GM21723 (cell line): ENCODE results near the gene LOXL3.
A peak's percentile ranks its signal among the peaks of the same experiment; 100 is the strongest.

ENCODE experiments used
- ATAC-seq: cut with Tn5 transposase; IDR thresholded peaks from one replicate; pipeline ENCODE4 v1.9.1; 2021; ENCODE audit warnings: mild to moderate bottlenecking, moderate library complexity; ENCODE audit not compliant: unreplicated experiment

Gene LOXL3

DNA sequence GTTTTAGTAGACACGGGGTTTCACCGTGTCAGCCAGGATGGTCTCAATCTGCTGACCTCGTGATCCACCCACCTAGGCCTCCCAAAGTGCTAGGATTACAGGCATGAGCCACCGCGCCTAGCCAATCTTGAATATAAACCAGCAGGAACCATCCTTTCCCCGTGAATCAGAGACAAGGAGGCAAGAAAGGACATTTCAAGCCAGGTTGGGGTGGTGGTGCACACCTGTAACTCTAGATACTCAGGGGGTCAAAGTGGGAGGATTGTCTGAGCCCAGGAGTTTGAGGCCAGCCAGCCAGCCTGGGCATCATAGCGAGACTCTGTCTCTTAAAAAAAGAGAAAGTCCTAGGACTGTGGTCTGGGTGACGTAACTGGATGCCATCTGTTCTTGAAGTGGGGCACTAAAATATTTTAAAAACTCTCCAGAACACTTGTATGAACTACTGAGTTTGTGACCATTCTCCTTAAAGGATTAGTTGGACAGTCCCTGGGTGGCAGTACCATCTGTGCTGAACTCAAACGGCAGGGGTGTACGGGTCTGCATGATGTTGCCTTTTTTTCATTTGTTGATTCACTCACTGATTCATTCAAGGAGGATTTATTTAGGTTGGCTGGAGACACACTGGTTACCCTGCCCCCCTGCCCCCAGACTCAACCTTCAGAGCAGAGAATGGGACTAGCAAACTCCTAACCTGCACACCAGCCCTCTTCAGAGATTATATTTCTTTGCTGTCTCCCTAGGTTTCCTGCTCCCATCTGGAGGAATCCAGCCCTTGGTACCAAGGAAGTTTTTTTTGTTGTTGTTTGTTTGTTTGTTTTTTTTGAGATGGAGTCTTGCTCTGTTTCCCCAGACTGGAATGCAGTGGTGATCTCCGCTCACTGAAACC lies 42.4 kb downstream of the LOXL3 start:
- ATAC-seq = no peak

DNA sequence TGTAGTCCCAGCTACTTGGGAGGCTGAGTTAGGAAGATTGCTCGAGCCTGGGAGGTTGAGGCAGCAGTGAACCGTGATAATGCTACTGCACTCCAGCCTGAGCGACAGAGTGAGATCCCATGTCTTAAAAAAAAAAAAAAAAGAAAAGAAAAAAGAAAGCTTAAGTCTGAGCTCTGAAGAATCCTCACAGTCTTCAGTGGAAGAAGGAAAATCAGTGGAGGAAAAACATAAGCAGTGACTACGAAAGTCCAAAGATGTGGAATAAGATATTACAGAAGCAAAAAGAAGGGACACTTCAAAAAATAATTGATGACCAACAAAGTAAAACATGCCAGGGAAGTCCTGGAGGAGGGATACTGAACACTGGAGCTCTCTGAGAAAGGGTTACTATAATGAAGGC lies 43.5 kb downstream of the LOXL3 start:
- ATAC-seq = no peak

DNA sequence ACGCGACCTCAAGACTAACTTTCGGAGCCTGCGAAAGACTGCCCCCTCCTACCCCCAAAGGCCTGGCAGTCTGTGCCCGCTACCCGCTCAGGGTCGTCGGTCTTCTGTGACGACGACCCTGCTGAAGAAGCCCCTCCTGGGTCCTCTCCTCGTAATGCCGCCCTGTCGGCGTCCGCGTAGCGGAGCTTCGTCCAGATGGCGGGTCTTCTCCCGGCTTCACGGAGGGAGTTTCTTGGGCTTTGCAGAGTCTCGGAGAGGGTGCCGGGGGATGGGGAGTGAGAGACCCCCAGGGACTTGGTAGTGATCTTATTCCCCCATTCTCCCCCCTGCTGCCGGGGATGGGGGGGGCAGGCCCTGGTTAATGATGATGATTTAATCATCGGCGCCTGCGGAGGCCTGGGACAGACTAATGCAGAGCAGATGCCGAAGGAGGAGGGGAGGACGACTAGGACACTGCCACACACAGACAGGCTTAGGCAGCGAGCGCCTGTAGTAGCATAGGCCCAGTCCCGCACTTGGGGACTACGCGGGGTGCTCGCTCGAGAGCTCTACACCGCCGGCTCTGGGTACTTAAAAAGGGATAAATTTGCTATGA lies 45.7 kb downstream of the LOXL3 start:
- ATAC-seq = peak; percentile 20

DNA sequence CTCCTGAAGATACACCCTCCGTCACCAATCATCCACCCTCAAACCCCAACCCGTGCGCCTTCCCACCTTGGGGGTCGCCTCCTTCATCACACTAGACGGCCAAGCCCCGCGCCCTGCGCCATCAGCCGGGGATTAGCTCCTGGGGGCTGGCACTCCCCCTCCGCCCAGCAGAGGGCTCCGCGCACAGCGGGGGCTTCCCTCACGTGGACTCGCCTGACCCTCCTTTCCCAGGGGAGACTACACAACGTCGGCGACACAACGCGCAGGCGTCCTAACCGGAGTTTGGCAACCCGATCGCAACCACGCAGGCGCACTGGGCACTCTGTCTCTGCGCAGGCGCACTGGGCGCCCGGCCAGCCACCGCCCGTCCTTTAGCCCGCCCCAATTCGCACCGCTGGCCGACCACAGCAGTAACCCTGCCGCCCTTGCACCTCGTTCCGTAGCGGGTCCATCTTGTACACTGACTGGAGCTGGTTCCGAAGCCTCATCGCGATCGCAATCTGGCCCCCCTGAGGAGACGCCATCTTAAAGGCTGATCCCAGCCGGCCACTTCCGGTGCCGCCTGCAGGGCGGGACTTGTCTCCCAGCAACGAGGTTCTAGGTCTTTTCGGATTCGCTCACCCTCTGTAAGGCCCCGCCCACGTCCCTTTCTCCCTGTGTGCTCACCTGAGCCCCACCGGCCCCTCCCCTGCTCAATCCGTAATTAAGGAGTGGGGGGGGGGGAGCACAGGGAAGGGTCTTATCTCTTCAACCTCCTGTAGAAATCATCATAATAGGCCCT lies 46.4 kb downstream of the LOXL3 start, which contains the start of gene PCGF1:
TSS of gene PCGF1 (minus strand) at position 551 of the 781 bp plus-strand sequence. CDS start at position 524, 27 bp downstream.
- ATAC-seq = peak; percentile 88

DNA sequence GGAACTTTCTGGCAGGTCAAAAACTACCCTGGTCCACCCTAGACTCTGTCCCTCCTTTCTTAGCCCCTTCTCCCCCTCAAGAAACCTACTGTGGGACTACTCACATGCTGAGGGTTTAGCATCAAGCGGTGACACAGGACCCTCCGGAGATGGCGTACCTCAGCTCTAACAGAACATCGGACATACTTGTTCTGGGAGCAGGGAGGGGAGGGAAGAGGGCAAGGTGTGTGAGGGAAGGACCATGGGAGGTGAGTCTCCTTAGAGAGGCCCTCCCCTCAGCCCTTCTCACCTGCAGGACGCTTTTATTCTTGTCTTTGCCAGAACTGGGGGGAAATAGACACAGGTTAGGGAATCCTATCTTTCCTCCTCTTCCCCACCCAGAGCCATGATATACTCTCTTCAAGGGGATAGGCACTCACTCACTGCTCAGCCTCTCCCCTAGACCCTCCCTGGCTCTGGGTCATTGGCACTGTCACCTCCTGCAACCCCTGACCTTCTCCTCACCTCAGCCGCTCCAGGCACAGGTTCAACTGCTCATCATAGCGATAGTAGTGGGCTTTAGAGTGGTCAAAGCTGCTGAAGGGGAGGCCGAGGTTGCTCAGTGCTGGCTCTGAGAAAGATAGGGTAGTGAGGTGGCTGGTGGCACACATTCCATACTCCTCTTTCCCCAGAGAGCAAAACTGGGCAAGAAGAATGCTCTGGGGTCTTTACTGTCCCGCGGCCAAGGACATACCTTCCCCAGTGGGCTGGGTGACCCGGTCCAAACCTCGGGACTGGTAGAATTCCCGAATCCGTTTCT lies 48.1 kb downstream of the LOXL3 start:
- no peak for ATAC-seq

DNA sequence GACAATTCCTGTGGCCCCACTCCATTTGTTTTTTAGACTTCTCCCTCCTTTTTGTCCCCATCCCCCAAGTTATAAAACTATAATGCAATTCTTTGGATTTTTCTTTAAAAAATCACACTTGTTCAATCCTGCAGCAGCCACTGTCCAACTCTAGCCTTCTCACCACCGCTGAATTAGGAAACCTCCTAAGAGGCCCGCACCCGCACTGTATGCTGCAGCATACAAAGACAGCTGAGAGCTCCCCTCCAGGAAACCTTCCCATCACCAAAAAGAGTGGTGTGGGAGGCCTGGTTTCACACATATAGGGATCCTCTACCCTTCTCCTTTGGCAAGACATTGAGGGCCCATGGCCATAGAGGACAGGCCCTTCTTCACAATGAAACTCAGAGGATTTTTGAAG lies 49.2 kb downstream of the LOXL3 start:
- no peak for ATAC-seq

DNA sequence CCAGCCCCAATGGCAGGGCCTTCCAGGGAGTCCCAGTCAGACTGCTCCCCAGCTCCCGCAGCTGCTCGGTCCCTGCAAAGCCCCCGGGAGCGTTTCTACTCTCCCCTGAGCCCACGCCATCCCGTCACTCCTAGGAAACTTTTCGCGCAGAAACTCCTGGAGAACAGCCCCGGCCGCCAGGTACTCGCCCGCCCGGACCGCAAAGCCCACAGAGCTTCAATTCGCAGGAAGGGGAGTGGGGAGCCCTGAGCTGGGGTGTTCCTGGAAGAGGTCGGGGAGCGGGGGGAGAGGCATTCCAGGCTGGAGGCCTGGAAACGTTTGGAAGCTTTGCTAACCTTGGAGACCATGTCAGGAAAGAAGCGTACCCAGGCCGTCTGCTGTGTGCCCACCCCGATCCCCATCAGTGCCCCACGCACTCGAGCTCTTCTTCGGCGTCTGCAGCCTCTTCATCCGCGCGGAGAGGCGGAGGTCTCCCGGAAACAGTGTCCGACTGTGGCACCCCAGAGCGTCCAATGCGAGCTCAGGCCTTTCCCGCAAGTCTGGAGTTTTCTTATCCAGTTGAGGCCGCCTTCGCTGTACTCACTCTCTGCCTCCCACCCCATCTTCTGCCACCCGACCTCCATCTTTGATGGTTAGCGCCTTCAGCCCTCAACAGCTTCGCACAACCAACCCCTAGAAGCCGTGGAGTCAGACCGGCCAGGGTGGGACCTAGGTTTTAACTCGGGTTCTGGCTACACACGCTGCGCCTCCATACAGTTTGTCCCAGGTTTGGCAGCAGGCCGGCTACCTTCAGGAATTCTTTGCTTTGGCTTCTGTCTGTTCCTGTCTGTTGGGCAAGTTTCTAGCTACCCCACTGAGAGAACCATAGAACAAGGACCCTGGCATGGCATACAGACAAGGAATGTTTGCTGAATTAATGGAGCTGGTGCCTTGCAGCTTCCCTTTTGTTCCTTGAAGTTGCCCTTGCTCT lies 50.0 kb downstream of the LOXL3 start:
- ATAC-seq = no peak

DNA sequence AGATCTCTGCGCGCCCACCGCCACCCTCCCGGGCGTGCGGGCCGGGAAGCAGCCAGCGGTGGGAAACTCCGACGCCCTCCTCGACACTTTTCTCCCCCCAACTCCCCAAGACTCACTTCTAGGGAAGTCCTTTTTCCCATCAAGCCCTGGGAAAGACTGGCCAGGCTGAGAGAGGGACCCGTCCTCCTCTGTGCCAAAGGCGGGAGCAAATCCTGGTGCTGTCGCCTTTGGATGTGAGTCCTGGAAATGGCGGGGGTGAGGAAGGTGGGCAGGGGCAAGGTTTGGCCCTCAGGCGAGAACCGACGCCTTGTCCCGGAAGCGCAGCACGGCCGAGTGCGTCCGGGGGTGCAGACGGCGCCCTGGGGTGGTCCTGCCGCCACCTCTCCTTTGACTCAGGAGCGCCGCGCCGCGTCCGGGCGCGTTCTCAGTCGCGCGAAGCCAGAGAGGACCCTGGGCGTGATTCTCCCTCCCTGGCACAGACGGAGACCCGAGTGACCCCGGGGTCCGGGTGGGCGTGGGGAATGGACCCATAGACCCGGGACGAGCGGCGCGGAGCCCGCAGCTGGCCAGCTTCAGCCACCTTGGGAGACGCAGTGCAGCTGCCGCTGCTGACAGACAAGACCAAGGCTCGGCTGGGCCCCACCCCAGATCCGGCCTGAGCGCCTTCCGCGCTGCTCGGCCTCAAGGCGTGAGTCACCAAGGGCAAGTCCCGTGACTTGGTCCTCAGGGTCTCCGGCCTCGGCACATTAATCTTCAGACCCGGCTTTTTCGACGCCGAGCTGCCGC lies 50.8 kb downstream of the LOXL3 start:
- peak; percentile 34 for ATAC-seq

DNA sequence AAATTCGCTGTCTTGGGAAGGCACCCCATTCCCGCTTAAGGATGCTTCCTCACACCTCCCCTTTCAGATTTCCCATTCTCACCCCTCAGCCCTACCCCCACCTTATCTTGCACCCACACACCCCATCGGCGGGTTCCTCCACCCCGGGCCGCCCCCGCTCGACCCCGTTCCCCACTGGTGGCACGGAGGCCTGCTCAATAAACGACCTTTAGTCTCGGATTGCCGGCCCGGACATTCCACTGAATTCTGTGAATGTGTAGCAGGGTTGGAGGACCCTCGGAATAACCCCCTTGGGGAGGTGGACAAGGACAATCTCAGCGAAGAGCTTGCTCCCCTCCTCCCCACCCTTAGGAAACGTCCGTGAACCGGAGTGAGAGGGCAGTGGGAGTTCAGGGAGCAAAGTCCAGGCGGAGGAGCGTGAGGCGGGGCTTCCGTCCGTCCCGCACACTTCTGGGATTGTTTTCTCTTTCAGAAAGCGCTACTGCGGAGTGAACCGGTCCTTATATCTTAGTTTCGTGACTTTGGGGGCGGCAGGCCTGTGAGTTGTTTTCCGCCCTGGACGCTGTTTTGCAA lies 51.5 kb downstream of the LOXL3 start:
- no peak for ATAC-seq

DNA sequence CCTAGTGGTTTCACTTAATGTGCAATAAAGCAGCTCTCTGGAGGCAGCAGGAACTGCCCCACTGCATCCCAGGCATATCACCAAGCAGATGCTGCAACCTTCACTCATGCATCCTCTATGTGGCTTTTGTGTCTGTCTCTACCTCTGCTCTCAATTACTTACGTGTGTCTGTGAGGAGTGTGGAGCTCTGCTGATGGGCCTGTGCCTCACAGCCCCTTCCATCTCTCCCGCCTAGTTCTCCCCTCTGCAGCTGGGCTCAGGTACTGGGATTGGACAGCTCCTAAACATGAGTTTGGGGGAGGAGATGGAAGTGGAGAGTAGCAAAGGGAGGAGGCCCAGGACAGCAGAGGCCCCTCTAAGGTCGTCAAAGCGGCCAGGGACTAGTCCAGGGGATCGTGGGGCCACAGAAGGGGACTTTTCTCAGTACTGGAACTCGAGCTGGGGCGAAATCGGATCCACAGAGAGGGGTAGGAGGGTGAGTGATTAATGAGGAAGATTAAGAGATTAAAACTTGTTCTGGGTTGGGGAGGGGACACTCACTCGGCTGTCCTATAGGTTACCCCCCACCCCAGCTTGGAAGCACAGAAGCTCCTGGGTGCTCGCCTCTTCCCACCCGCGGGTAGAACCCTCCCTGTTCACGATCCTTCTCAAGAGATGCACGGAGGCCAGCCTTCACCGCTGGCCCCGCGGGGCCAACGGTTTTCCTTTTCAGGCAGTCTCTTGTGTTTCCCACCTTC lies 52.2 kb downstream of the LOXL3 start:
- ATAC-seq = no peak

DNA sequence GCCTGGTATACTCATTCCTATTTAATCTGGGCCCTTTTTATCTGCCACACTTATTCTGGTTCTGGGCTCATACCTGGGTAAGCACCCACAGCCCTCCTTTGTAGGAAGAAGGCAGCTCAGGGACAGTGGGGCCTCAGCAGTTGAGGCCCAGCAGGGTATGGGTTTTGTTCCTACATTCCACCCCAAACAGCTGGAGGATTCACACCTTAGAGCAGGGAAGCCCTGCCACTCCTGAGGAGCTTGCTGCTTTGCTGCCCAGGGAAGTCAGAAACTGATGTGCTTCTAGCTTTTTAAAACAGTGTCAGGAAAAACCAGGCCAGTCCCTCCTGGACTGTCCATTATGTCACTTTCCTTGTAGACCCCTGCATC lies 53.2 kb downstream of the LOXL3 start:
- ATAC-seq = no peak

DNA sequence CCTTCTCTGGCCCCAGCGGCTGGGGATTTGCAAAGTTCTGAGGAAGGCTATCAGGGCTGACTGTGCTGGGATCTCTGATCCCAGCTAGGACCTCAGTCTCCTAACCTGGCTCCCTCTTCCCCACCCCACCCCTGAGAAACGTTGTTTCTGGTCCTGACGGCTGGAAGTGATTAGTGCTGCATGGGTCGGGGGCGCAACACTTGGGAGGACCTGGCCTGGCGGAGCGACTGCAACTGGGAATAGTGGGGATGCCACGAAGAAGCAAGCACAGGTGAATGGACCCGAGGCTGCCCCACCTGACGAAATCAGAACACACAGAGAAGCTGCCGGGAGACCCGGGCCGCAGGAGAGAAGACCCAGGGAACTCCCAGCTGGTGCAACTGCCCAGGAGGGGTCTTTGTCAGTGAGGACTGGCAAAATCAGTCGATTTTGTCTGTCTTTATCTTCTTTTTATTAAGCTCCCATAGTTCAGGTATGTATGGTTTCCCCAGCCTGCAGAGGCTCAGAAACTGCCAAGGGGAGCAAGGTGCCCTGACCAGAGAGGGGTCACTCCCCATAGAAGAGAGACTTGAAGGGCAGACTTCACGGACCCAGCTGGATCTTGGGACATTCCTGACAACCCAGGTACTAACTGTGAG lies 53.7 kb downstream of the LOXL3 start:
- no peak for ATAC-seq

DNA sequence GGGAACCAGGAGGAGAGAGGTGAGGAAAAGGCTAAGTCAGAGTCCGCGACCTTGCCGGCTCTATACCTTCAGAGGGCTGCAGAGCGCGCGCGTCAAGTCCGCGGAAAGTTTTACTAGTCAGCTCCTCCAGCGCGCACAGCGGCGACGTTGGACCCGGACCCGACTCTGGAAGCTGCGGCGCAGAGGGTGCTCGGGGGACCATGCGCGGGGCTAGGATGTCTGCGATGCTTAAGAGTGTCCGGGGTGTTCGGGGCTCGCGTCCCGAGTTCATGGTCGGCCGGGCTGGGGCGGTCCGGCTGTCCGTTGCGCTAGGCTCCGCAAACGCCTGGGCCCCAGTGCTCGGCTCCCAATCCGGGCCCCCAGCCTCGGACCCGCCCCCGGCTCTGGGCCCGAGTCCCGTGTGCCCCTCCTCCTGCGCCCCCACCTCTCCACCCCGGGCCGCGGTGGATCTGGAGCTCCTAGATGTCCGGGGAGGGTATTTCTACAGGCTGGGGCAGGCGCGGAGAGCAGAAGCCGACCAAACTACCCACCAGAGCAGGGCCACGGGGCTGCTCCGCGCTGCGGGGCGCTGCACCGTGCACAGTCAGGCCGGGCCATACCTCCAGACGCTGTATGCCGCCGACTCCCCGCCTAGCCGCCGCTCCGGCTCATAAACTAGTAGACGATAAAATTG lies 54.3 kb downstream of the LOXL3 start, which contains the start of gene LBX2:
TSS of gene LBX2 (minus strand) at position 337 of the 673 bp plus-strand sequence. CDS start at position 271, 66 bp downstream.
- no peak for ATAC-seq

DNA sequence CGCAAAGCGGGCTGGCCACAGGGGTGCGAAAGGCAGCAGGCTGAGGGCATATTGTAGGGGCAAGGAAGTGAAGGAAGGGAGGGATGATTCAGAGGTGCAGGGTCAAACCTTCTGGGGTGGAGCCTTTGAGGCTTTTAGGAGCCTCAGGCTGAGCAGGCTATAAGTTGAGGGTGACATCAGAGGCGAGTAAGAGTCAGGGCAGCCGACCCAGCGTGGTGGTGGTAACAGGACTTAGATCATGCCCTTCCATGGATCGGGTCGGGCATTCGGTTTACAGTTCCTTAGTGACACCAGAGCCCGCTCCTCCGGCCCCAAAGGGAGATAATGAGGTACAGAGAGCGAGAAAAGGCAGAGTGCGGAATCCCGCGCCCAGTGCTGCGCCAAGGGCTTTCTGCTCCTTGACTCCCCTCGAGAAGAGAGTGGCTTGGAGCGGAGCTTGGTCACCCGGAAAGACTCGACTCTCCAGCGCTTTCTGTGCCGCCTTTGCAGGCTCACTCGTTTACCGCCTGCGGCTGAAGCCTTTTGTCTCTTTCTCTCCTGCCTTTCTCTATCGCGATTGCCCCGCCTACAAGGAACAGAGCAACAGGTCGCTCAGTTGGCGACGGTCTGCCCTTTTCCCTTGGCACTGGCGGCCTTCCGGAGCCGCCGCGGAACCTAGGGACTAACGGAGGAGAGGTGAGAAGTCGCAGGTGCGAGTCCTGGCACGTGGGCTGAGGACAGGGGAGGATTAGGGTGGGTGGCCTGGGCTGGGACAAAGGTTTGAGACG lies 55.1 kb downstream of the LOXL3 start:
- ATAC-seq = no peak

DNA sequence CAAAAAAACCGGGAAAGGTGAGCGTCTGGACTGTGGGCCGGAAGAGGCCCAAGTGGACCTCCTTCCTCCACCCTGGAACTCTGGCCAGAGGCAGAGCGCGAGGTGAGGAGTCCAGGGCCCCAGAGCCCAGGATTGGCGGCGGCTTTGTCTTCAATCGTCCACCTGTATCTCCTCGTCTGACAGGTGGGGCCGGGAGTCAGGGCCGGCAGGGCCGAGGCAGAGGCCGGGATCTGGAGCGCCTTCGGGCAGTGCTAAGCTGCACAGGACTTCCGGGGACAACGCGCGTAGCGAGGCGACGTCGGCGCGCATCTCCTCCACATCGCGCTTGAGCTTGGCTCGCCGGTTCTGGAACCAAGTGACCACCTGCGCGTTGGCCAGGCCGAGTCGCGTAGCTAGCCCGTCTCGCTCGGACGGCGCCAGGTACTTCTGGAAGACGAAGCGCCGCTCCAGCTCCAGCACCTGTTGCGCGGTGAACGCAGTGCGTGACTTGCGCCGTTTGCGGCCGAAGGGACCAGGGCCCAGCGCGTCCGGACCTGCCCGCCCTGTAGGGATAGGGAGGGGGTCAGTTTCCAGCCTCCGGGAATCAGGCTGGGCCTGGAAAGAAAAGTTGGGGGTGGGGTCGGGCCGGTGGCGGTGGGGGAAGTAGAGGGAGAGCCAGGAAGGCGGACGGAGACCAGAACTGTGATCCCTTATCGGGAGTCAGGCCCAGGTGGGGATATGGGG lies 55.8 kb downstream of the LOXL3 start:
- no peak for ATAC-seq
